ENCODE data around the gene WWC1. TPM values are rescaled to one million over a fixed set of nuclear protein-coding genes. Genes with fewer than 3 reads are reported as not detected.
A peak's percentile ranks its signal among the peaks of the same experiment; 100 is the strongest.

WWC1 gene
- total RNA-seq, 2 donors from 2014 or later = 45.3 to 52.6 TPM

DNA sequence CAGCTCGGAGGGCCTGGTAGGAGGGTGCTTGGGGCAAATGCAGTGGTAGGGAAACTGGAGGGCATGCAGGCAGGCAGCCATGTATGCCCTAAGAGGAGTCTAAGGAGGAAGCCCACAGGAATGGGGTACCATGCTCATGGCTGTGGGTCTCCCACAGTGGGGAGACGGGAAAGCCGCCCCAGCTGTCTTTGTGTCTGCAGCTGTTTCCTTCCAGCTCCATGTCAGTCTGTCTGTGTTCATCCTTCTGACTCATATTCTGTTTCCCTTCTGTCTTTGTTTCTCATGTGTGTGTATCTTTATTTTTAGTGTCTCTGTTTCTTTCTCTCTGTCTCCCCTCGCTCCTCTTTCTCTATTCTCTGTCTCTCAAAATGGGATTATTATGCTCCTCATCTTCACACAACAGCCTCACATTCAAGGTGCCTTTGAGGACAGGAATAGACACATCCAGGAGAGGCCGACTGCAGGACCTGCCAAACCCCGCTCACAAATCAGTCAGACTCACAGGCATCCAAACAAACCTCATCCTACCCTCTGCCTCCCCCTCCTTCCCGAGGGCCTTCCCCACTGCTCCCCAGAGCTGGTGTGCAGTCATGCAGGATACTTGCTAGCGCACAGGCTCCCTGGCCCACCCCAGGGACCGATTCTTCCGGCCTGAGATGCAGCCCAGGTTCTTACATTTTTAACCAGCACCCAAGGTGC is 126.4 kb downstream of the WWC1 start:
- no peak overlapping the region for H3K27ac ChIP-seq
- intact Hi-C loops (cut with DNase I) = no loop called here
- WGBS = 76% methylated on average over 10 of the region's 10 CpGs
- TF ChIP-seq, protein P1, sequence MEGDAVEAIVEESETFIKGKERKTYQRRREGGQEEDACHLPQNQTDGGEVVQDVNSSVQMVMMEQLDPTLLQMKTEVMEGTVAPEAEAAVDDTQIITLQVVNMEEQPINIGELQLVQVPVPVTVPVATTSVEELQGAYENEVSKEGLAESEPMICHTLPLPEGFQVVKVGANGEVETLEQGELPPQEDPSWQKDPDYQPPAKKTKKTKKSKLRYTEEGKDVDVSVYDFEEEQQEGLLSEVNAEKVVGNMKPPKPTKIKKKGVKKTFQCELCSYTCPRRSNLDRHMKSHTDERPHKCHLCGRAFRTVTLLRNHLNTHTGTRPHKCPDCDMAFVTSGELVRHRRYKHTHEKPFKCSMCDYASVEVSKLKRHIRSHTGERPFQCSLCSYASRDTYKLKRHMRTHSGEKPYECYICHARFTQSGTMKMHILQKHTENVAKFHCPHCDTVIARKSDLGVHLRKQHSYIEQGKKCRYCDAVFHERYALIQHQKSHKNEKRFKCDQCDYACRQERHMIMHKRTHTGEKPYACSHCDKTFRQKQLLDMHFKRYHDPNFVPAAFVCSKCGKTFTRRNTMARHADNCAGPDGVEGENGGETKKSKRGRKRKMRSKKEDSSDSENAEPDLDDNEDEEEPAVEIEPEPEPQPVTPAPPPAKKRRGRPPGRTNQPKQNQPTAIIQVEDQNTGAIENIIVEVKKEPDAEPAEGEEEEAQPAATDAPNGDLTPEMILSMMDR (IDR thresholded peaks at IDR 0.05) = no peak
- TF ChIP-seq POLR2A (IDR thresholded peaks at IDR 0.05) = no peak
- TF ChIP-seq POLR2AphosphoS5 (IDR thresholded peaks at IDR 0.05) = no peak
- no peak for DNase-seq (ENCODE audit: low spot score)
- H3K36me3 ChIP-seq = no peaks in the 10 kb centered on the region
- no peaks in the 10 kb centered on the region for H3K27me3 ChIP-seq (replicated peaks; ENCODE audit: insufficient read depth)
- H3K9me3 ChIP-seq = no peaks in the 10 kb centered on the region
- H3K4me3 ChIP-seq = no peak overlapping the region
- H3K4me1 ChIP-seq (replicated peaks) = no peaks in the 10 kb centered on the region

DNA sequence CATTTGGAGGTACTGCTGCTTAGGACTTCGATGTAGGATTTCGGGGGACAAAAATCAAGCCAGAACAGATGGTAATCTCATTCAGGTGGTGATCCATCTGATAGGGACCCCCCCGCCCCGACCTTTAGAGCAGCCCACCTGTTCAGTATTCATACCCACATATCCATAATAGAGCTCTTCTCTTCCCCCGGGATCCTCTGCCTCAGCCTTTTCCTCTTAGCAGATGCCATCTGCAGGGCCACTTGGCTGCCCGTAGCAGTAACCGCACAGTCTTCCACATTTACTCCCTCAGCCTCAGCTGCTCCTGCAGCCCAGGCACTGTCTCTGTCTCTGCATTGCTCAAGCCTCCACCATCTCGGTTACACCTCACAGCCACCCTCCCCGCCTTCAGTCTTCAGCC is 129.0 kb downstream of the WWC1 start:
- Histone ChIP-seq H3K27ac (no peak overlapping the region), H3K9me3 (no peaks in the 10 kb centered on the region), H3K4me1 (replicated peaks) (peaks cover 4% of the 10 kb centered on the region), H3K27me3 (replicated peaks; ENCODE audit: insufficient read depth) (no peaks in the 10 kb centered on the region), H3K4me3 (no peak overlapping the region), H3K36me3 (no peaks in the 10 kb centered on the region)
- TF ChIP-seq POLR2A (IDR thresholded peaks at IDR 0.05) (no peak), POLR2AphosphoS5 (IDR thresholded peaks at IDR 0.05) (no peak)
- TF ChIP-seq, protein P1 (IDR thresholded peaks at IDR 0.05) = no peak
- WGBS = 92% methylated on average over 9 of the region's 9 CpGs
- DNase-seq (ENCODE audit: low spot score) = no peak
- intact Hi-C loops (cut with DNase I) = no loop called here

DNA sequence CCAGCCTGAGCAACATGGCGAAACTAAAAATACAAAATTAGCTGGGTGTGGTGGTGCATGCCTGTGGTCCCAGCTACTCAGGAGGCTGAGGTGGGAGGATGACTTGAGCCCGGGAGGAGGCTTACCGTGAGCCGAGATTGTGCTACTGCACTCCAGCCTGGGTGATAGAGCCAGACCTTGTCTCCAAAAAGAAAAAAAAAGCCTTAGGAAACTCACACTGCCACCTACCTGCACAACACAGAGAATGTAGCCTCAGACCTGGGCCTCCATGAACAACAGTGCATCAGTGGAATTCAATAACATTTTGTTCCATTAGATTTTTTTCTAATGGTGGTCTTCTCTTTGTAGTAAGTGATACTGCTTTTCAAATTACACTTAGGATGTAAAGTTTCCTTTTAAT is 131.0 kb downstream of the WWC1 start:
- no peaks in the 10 kb centered on the region for H3K9me3 ChIP-seq
- H3K4me3 ChIP-seq = no peak overlapping the region
- intact Hi-C loops (cut with DNase I) = no loop called here
- no peak for DNase-seq (ENCODE audit: low spot score)
- H3K36me3 ChIP-seq = no peaks in the 10 kb centered on the region
- H3K27me3 ChIP-seq (replicated peaks; ENCODE audit: insufficient read depth) = no peaks in the 10 kb centered on the region
- H3K4me1 ChIP-seq (replicated peaks) = peaks cover 4% of the 10 kb centered on the region
- H3K27ac ChIP-seq = no peak overlapping the region
- whole genome bisulfite sequencing = 68% methylated on average over 4 of the region's 4 CpGs
- TF ChIP-seq POLR2AphosphoS5 (IDR thresholded peaks at IDR 0.05) = no peak
- TF ChIP-seq POLR2A (IDR thresholded peaks at IDR 0.05) = no peak
- TF ChIP-seq, protein P1 (IDR thresholded peaks at IDR 0.05) = peak in 3 of 4 experiments; percentile 37 to 52 (median 40)

DNA sequence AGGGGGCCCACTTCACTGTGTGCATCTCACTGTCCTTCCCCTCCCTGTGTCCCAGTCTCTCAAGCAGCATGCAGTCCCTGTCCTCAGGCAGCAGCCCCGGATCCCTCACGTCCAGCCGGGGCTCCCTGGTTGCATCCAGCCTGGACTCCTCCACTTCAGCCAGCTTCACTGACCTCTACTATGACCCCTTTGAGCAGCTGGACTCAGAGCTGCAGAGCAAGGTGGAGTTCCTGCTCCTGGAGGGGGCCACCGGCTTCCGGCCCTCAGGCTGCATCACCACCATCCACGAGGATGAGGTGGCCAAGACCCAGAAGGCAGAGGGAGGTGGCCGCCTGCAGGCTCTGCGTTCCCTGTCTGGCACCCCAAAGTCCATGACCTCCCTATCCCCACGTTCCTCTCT is 132.0 kb downstream of the WWC1 start:
- H3K27me3 ChIP-seq (replicated peaks; ENCODE audit: insufficient read depth) = no peaks in the 10 kb centered on the region
- H3K27ac ChIP-seq = no peak overlapping the region
- H3K4me3 ChIP-seq = no peak overlapping the region
- no peaks in the 10 kb centered on the region for H3K36me3 ChIP-seq
- H3K4me1 ChIP-seq (replicated peaks) = peaks cover 4% of the 10 kb centered on the region
- 88% methylated on average over 9 of the region's 9 CpGs for WGBS
- TF ChIP-seq POLR2A (IDR thresholded peaks at IDR 0.05) = no peak
- TF ChIP-seq POLR2AphosphoS5 (IDR thresholded peaks at IDR 0.05) = no peak
- TF ChIP-seq, protein P1 (IDR thresholded peaks at IDR 0.05) = no peak
- intact Hi-C loops (cut with DNase I) = no loop called here
- DNase-seq (ENCODE audit: low spot score) = no peak
- H3K9me3 ChIP-seq = no peaks in the 10 kb centered on the region

DNA sequence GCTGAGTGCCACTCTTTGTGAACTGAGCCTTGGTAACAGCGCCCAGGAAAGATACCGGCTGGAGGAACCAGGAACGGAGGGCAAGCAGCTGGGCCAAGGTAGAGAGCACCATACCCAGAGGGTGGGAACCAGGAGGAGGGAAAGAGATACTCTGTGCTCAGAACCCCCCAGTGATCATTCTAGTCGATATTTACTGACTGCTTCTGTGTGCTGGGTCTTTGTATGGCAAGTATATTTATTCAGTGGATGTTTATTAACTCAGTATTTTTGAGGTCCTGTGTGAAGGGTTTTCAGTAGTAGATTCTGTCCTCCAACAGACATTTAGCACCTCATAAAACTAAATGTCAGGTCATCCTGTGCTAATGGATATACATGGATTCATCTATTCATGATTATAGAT is 132.5 kb downstream of the WWC1 start:
- WGBS = 66% methylated on average over 4 of the region's 4 CpGs
- Histone ChIP-seq H3K4me3 (no peak overlapping the region), H3K27ac (no peak overlapping the region), H3K9me3 (no peaks in the 10 kb centered on the region), H3K4me1 (replicated peaks) (peaks cover 4% of the 10 kb centered on the region), H3K36me3 (no peaks in the 10 kb centered on the region), H3K27me3 (replicated peaks; ENCODE audit: insufficient read depth) (no peaks in the 10 kb centered on the region)
- TF ChIP-seq, protein P1 (IDR thresholded peaks at IDR 0.05) = no peak
- TF ChIP-seq POLR2AphosphoS5 (IDR thresholded peaks at IDR 0.05) (no peak), POLR2A (IDR thresholded peaks at IDR 0.05) (no peak)
- no peak for DNase-seq (ENCODE audit: low spot score)
- intact Hi-C loops (cut with DNase I) = no loop called here
